ENCODE measurements around the gene OR4M1. TPM values are rescaled to one million over a fixed set of nuclear protein-coding genes. Genes with fewer than 3 reads are reported as not detected.
"Not testable (repeated sequence)": the region's sequence is repeated elsewhere in the genome, so short reads cannot be mapped to it uniquely, and the experiment has no call there.

Gene OR4M1
- polyA plus RNA-seq, 1 experiment, result not detected

GRCh38 chr14:19823765-19824164, 50.5 kb downstream of the OR4M1 start:
- H3K4me3 ChIP-seq (ENCODE audit: low read depth, low read length), result no peak overlapping the region
- no peak for DNase-seq (ENCODE audit: low read depth)
- ChIA-PET POLR2A (no interaction called here), CTCF (no interaction called here)
- H3K36me3 ChIP-seq (ENCODE audit: control insufficient read depth, insufficient read depth, low read length), result no peaks in the 10 kb centered on the region
- H3K27me3 ChIP-seq (ENCODE audit: control insufficient read depth, insufficient read depth, low read length), result no peaks in the 10 kb centered on the region
- no peak for TF ChIP-seq CTCF (IDR thresholded peaks at IDR 0.05; ENCODE audit: insufficient read depth, low read depth, low read length)

GRCh38 chr14:19827626-19828244, 54.4 kb downstream of the OR4M1 start:
- H3K36me3 ChIP-seq (ENCODE audit: control insufficient read depth, insufficient read depth, low read length); DNase-seq (ENCODE audit: low read depth); H3K4me3 ChIP-seq (ENCODE audit: low read depth, low read length); CTCF ChIA-PET; H3K27me3 ChIP-seq (ENCODE audit: control insufficient read depth, insufficient read depth, low read length); POLR2A ChIA-PET: not testable (repeated sequence)

- CTCF ChIA-PET, result no interaction called here
- DNase-seq (ENCODE audit: low read depth), result no peak
- no peak for TF ChIP-seq CTCF (IDR thresholded peaks at IDR 0.05; ENCODE audit: insufficient read depth, low read depth, low read length)
- Histone ChIP-seq H3K27me3 (ENCODE audit: control insufficient read depth, insufficient read depth, low read length) (no peaks in the 10 kb centered on the region), H3K36me3 (ENCODE audit: control insufficient read depth, insufficient read depth, low read length) (no peaks in the 10 kb centered on the region), H3K4me3 (ENCODE audit: low read depth, low read length) (no peak overlapping the region)
- POLR2A ChIA-PET, result no interaction called here
Observed at GRCh38 chr14:19828314-19828713, 55.0 kb downstream of the OR4M1 start.

Other genes starting within 250 kb of the OR4M1 start
- not detected in 2 replicates for gene OR11H2, start 59.6 kb upstream of the OR4M1 start, polyA plus RNA-seq (2011; rRNA removed)
- gene OR4Q3, start 29.9 kb upstream of the OR4M1 start, polyA plus RNA-seq (2011; rRNA removed), result not detected in 2 replicates
- gene OR4N2, start 30.3 kb downstream of the OR4M1 start, polyA plus RNA-seq (2011; rRNA removed), result not detected in 2 replicates
- gene OR4K2, start 101.6 kb downstream of the OR4M1 start, polyA plus RNA-seq (2011; rRNA removed), result not detected in 2 replicates
- not detected in 2 replicates for gene OR4K5, start 147.1 kb downstream of the OR4M1 start, polyA plus RNA-seq (2011; rRNA removed)
- gene OR4K1, start 157.4 kb downstream of the OR4M1 start, polyA plus RNA-seq (2011; rRNA removed), result not detected in 2 replicates
- not detected in 2 replicates for gene OR4K15, start 202.1 kb downstream of the OR4M1 start, polyA plus RNA-seq (2011; rRNA removed)
- not detected in 2 replicates for gene OR4Q2, start 228.7 kb downstream of the OR4M1 start, polyA plus RNA-seq (2011; rRNA removed)
- not detected in 2 replicates for gene OR4K14, start 245.8 kb downstream of the OR4M1 start, polyA plus RNA-seq (2011; rRNA removed)

Measured in BJ (cell line).